Adrenal gland (tissue), 5 donors: ENCODE data around the gene PKP4.

Experiments used
- CTCF ChIP-seq, 6 experiments: fragments of 450-650 bp in 4 of 6; fragments of 200-600 bp in 2 of 6; sonication (generic) in 1 of 6; IDR thresholded peaks; 1 replicate in 5 of 6; 2 replicates in 1 of 6; pipeline versions ENCODE4 v1.5.1 to v1.8.0; 2016 to 2021; ENCODE audit warnings: antibody characterized with exemption in 6 of 6, mild to moderate bottlenecking in 2 of 6, moderate library complexity in 1 of 6
- POLR2A ChIP-seq, 2 donors: fragments of 450-650 bp; IDR thresholded peaks; one replicate each; pipeline ENCODE4 v1.6.1; 2017; ENCODE audit warnings: antibody characterized with exemption in 2 of 2, mild to moderate bottlenecking in 2 of 2, moderate library complexity in 1 of 2
- donor health status: DM: no; HTN: no; CAD: no.

DNA sequence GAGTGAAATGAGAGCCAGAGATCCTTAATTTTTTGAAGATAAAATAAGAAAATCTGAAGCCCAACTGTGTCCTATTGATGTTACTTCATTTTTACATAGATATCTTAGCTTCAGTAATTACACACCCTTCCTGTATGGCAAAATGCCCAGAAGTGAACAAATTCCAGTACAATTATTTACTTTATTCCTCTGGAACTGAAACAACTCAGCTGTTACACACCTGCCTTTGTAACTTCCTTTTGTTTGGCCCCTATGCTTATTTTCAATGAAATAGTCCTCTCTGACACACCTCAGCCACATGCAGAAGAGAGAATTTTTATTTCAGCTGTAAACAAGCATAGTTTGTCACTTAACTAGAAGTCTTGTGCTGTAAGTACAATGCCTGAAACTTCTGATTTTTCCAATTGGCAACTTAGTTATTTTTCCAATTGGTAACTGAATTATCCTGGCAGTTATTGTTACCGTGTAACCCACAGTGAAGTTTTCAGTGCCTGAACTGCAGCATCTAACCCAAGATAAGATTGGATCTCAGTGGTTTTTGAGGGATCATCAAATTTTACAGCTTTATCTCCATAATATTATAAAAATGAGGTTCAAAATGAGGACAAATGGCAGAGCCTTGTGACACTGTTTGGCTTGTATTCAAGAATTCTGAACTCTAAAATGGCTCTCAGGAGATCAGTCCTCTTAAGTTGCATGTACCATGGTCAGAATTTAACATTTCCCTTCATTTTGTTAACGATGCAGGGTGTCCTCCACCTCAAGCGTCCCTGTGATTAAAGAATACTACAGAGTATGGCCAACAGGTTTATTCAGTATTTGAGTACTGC is 82.6 kb downstream of the PKP4 start:
- TF ChIP-seq CTCF (IDR thresholded peaks at IDR 0.05) (no peak), POLR2A (IDR thresholded peaks at IDR 0.05) (no peak)
